Measurements from ENCODE around the gene CCDC112.

GRCh38 chr5:115284021-115284420 lies 12.4 kb downstream of the CCDC112 start:
- no peak for TF ChIP-seq CTCF (IDR thresholded peaks at IDR 0.05; ENCODE audit: insufficient read depth, low read length)
- TF ChIP-seq POLR2AphosphoS5 (IDR thresholded peaks at IDR 0.05; ENCODE audit: low read depth), result no peak
- TF ChIP-seq REST (IDR thresholded peaks at IDR 0.05; ENCODE audit: insufficient replicate concordance, low read depth), result no peak
